RWPE2 (cell line): ENCODE results near the gene VDR.
A peak's percentile ranks its signal among the peaks of the same experiment; 100 is the strongest.

Experiments used
- ATAC-seq: fragments of 200-7000 bp; cut with Tn5 transposase; 3 replicates; pipeline ENCODE4 v1.9.1; 2021; ENCODE audit warnings: low read depth
- DNase-seq: peaks from one replicate; pipeline ENCODE4 v3.0.0-alpha.2; 2020; ENCODE audit warnings: low spot score
- H3K27ac ChIP-seq: fragments of 450-650 bp; 2 replicates; pipeline ENCODE4 v1.5.1; 2017; ENCODE audit warnings: mild to moderate bottlenecking; ENCODE audit not compliant: poor library complexity, severe bottlenecking
- H3K27me3 ChIP-seq: fragments of 250-450 bp; sonication (Bioruptor Pico); 2 replicates; pipeline ENCODE4 v1.5.1; 2021; ENCODE audit warnings: mild to moderate bottlenecking, moderate library complexity; ENCODE audit not compliant: insufficient read depth, poor library complexity, severe bottlenecking
- H3K36me3 ChIP-seq: fragments of 250-450 bp; sonication (Bioruptor Pico); 2 replicates; pipeline ENCODE4 v1.5.1; 2020; ENCODE audit warnings: low read depth, mild to moderate bottlenecking, moderate library complexity
- H3K4me1 ChIP-seq: fragments of 250-450 bp; sonication (Bioruptor Pico); 2 replicates; pipeline ENCODE4 v1.5.1; 2021; ENCODE audit warnings: mild to moderate bottlenecking, moderate library complexity; ENCODE audit not compliant: insufficient read depth, poor library complexity, severe bottlenecking
- H3K4me3 ChIP-seq: fragments of 250-450 bp; sonication (Bioruptor Pico); 2 replicates; pipeline ENCODE4 v1.5.1; 2021; ENCODE audit warnings: mild to moderate bottlenecking, moderate library complexity; ENCODE audit not compliant: severe bottlenecking
- H3K9me3 ChIP-seq: fragments of 250-450 bp; sonication (Bioruptor Pico); 2 replicates; pipeline ENCODE4 v1.5.1; 2021; ENCODE audit warnings: mild to moderate bottlenecking, moderate library complexity; ENCODE audit not compliant: severe bottlenecking
- TF ChIP-seq, protein P1 (sequence below): fragments of 450-650 bp; IDR thresholded peaks from one replicate; pipeline ENCODE4 v1.5.1; 2017; ENCODE audit warnings: mild to moderate bottlenecking, moderate library complexity; ENCODE audit not compliant: poor library complexity, severe bottlenecking

The VDR gene

DNA sequence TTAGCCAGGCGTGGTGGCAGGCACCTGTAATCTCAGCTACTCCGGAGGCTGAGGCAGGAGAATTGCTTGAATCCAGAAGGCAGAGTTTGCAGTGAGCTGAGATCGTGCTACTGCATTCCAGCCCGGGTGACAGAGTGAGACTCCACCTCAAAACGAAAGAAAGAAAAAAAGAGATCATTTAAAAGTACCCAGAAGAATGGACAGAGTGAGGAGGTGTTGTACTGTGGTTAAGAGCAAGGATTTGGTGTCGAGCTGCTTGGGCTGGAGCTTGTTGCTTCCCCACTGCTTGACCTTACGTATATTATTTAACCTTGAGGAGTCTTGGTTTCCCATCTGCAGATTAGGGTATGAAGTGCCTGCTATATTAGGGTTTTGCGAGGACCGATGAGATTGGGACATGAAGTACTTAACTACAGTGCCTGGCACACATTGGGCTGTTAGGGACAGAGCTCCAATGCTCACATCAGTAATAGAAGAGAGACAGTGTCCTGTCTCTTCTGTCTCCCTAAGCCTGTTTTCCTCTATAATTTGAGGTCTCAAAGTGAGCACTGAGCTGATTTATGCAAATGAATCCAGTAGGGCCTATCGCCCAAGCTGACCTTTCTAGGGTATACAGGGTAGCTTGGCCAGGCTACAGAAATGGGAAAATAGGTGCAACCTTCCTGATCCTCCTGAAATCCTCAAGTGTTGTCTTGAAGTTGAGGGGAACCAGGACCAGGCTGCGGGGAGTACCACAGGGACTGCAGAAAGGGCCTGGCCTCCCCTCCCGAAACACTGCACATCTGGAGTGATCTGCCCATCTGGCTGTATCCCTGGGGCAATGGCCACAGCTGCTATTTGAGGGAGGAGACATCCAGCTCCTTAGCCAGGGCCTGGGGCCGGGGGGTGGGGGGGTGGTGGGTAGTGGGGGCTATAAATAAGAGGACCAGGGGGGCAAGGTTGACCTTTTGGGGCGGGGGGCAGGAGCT lies 76.5 kb downstream of the VDR start:
- Histone ChIP-seq H3K36me3 (no peaks in the 10 kb centered on the region), H3K4me3 (no peak overlapping the region), H3K4me1 (peaks cover 37% of the 10 kb centered on the region), H3K27me3 (no peaks in the 10 kb centered on the region), H3K9me3 (no peaks in the 10 kb centered on the region), H3K27ac (peak overlapping the region; percentile 95)
- ATAC-seq, result peak; percentile 3; the same call in 1 of the 3 replicates
- TF ChIP-seq, protein P1, sequence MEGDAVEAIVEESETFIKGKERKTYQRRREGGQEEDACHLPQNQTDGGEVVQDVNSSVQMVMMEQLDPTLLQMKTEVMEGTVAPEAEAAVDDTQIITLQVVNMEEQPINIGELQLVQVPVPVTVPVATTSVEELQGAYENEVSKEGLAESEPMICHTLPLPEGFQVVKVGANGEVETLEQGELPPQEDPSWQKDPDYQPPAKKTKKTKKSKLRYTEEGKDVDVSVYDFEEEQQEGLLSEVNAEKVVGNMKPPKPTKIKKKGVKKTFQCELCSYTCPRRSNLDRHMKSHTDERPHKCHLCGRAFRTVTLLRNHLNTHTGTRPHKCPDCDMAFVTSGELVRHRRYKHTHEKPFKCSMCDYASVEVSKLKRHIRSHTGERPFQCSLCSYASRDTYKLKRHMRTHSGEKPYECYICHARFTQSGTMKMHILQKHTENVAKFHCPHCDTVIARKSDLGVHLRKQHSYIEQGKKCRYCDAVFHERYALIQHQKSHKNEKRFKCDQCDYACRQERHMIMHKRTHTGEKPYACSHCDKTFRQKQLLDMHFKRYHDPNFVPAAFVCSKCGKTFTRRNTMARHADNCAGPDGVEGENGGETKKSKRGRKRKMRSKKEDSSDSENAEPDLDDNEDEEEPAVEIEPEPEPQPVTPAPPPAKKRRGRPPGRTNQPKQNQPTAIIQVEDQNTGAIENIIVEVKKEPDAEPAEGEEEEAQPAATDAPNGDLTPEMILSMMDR, result no peak
- no peak for DNase-seq

DNA sequence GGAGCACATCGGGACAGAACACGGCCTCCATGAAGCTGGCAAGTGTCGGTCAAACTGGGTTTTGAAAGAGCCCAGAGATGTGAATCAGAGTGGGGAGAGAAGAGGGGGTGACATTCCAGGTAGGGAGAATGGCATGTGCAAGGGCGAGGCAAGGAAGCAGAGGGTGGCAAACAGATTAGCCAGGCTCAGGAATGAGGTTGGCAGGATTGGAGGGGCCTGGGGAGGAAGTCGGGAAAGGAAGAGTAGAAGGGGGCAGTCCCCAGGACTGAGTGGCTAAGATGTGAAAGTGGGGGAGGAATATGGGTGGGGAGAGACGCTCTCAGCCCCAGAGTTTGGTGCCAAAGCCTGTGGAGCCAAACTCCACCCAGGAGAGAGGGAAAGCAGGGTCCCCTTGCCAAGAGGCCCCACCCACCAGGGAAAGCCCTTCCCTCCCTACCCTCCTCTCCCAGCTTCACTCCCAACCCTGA lies 79.6 kb downstream of the VDR start:
- Histone ChIP-seq H3K4me1 (peaks cover 53% of the 10 kb centered on the region), H3K27me3 (no peaks in the 10 kb centered on the region), H3K27ac (peak overlapping the region; percentile 95), H3K4me3 (no peak overlapping the region), H3K36me3 (no peaks in the 10 kb centered on the region), H3K9me3 (no peaks in the 10 kb centered on the region)
- DNase-seq (peak; percentile 83), ATAC-seq (peak; percentile 66)
- TF ChIP-seq, protein P1, result no peak

DNA sequence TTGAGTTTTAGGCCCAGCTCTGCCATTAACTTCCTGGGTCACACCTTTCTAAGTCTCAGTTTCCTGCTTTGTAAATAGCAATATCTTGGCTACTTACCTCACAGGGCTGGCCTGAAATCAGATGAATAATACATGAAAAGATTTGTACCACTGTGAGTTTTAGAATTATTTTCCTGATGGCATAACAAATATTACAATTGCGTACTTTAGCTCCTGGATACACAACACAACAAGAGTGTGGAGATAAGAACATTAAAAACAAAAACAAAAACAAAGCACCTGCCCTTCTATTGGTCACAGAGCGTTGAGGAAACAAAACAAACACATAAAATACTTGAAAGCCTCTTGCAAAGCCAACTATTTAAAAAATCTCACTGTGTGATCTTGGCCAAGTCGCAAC lies 80.2 kb downstream of the VDR start:
- peaks cover 49% of the 10 kb centered on the region for H3K4me1 ChIP-seq
- H3K27me3 ChIP-seq, result no peaks in the 10 kb centered on the region
- no peaks in the 10 kb centered on the region for H3K9me3 ChIP-seq
- no peak overlapping the region for H3K4me3 ChIP-seq
- H3K36me3 ChIP-seq, result no peaks in the 10 kb centered on the region
- peak overlapping the region; percentile 95 for H3K27ac ChIP-seq
- TF ChIP-seq, protein P1, result no peak
- DNase-seq, result no peak
- ATAC-seq, result no peak

DNA sequence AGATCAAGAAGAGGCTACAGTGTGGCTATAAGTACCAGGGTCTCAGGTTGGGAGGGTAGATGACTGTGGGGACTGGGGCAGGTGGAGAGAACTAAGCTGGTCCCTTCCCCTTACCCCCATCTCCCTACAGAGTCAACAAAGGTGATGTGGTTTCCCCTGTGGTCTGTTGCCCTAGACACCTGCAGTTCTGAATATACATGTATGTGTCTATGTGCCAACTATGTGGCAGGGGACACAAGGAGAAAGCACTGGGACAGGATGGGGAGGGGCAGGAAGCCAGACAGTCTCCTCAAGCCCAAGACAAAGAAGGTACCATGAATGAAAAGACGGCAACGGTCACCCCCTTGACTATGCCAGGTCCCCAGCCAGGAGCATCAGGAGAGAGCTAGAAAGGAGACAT lies 80.6 kb downstream of the VDR start:
- ATAC-seq (no peak), DNase-seq (no peak)
- Histone ChIP-seq H3K27me3 (no peaks in the 10 kb centered on the region), H3K4me3 (no peak overlapping the region), H3K36me3 (no peaks in the 10 kb centered on the region), H3K4me1 (peaks cover 45% of the 10 kb centered on the region), H3K9me3 (no peaks in the 10 kb centered on the region), H3K27ac (peak overlapping the region; percentile 95)
- TF ChIP-seq, protein P1, result no peak
